Suprapubic skin (tissue), 4 donors: Measurements from ENCODE around the gene CDK11B. TPM values are rescaled to one million over a fixed set of nuclear protein-coding genes. Genes with fewer than 3 reads are reported as not detected.
"Not testable (repeated sequence)": the region's sequence is repeated elsewhere in the genome, so short reads cannot be mapped to it uniquely, and the experiment has no call there.

Experiments used
- DNase-seq, 2 donors: peaks; one replicate each; pipeline ENCODE4 v3.0.0-alpha.2; 2019; ENCODE audit warnings: low spot score in 2 of 2
- H3K27ac ChIP-seq: fragments of 200-600 bp; sonication (generic); one replicate; pipeline ENCODE4 v1.5.1; 2019
- H3K27me3 ChIP-seq: fragments of 200-600 bp; sonication (generic); one replicate; pipeline ENCODE4 v1.5.1; 2019
- H3K36me3 ChIP-seq: fragments of 200-600 bp; sonication (generic); one replicate; pipeline ENCODE4 v1.5.1; 2019
- H3K4me1 ChIP-seq: fragments of 200-600 bp; sonication (generic); one replicate; pipeline ENCODE4 v1.5.1; 2019
- H3K4me3 ChIP-seq: fragments of 200-600 bp; sonication (generic); one replicate; pipeline ENCODE4 v1.5.1; 2019; ENCODE audit warnings: mild to moderate bottlenecking
- H3K9me3 ChIP-seq: fragments of 200-600 bp; sonication (generic); one replicate; pipeline ENCODE4 v1.5.1; 2019
- EP300 ChIP-seq: sonication (generic); formaldehyde crosslinking; IDR thresholded peaks from one replicate; pipeline ENCODE4 v1.6.1; 2017; ENCODE audit warnings: antibody characterized with exemption
- POLR2A ChIP-seq, 2 donors: fragments of 450-650 bp; IDR thresholded peaks; one replicate each; pipeline ENCODE4 v1.6.1; 2017; ENCODE audit warnings: antibody characterized with exemption in 2 of 2, mild to moderate bottlenecking in 2 of 2, moderate library complexity in 2 of 2
- POLR2AphosphoS5 ChIP-seq, 3 donors: sonication (generic); formaldehyde crosslinking; IDR thresholded peaks; one replicate each; pipeline ENCODE4 v1.6.1; 2017; ENCODE audit warnings: antibody characterized with exemption in 3 of 3
- WGBS: methylation state at CpG from one replicate; pipeline ENCODE4 v1.1.5; 2018; 5-methylcytosine and 5-hydroxymethylcytosine counted together
- total RNA-seq, 4 donors: library from RNA; depleted of rRNA; stranded (reverse); fragments of >200 nt; gene quantifications; one replicate each; pipeline ENCODE4 v1.1.0, GENCODE V29; 2016
- TF ChIP-seq, protein P1 (sequence below), 2 donors: fragments of 200-600 bp in 1 of 2; fragments of 450-650 bp in 1 of 2; sonication (generic) in 1 of 2; IDR thresholded peaks; one replicate each; pipeline ENCODE4 v1.5.1; 2016 to 2019; ENCODE audit warnings: antibody characterized with exemption in 2 of 2, mild to moderate bottlenecking in 1 of 2, moderate library complexity in 1 of 2

The CDK11B gene
- total RNA-seq, 4 donors from 2014 or later, result 18.1 to 28.6 (median 23.3) TPM

DNA sequence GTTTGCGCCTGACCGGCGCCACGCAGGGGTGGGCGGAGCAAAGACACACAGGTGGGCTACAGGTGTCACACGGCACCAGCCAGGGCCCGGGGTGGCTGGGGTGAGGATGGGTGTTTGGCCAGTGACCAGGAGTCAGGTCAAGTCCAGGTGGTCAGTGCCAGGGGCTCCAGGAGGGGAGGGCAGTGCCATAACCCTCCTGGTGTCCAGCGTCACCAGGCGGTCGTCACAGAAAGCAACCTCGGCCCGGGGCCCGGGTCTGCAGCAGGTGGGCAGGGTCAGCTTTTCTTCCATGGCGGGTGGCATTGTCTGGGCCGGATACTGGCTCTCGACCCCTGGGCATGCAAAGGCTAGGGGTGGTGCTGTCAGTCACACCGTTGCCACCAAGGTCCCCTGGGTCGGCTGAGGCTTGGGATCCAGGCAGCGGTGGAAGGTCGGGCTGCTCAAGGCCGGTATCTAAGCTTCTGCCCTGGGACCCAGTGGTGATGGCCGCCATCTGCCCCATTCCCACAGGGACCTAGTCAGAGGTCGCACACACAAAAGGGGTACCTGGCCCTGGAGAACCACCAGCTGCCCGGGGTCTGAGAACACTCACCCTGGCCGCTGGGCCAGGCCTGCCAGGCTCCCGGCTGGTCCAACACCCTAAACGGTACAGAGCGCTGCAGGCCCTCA, 60.6 kb downstream of the CDK11B start:
- H3K4me1 ChIP-seq, result peaks cover 26% of the 10 kb centered on the region
- peak in 1 of 2 donors; percentile 63 for DNase-seq
- H3K36me3 ChIP-seq, result no peaks in the 10 kb centered on the region
- TF ChIP-seq, protein P1, sequence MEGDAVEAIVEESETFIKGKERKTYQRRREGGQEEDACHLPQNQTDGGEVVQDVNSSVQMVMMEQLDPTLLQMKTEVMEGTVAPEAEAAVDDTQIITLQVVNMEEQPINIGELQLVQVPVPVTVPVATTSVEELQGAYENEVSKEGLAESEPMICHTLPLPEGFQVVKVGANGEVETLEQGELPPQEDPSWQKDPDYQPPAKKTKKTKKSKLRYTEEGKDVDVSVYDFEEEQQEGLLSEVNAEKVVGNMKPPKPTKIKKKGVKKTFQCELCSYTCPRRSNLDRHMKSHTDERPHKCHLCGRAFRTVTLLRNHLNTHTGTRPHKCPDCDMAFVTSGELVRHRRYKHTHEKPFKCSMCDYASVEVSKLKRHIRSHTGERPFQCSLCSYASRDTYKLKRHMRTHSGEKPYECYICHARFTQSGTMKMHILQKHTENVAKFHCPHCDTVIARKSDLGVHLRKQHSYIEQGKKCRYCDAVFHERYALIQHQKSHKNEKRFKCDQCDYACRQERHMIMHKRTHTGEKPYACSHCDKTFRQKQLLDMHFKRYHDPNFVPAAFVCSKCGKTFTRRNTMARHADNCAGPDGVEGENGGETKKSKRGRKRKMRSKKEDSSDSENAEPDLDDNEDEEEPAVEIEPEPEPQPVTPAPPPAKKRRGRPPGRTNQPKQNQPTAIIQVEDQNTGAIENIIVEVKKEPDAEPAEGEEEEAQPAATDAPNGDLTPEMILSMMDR (IDR thresholded peaks at IDR 0.05), result no peak
- TF ChIP-seq POLR2A (IDR thresholded peaks at IDR 0.05) (no peak), EP300 (no peak), POLR2AphosphoS5 (IDR thresholded peaks at IDR 0.05) (no peak)
- H3K9me3 ChIP-seq, result no peaks in the 10 kb centered on the region
- H3K27me3 ChIP-seq, result peaks cover 62% of the 10 kb centered on the region
- H3K27ac ChIP-seq, result no peak overlapping the region
- WGBS, result 70% methylated on average over 7 of the region's 28 CpGs
- H3K4me3 ChIP-seq, result no peak overlapping the region

DNA sequence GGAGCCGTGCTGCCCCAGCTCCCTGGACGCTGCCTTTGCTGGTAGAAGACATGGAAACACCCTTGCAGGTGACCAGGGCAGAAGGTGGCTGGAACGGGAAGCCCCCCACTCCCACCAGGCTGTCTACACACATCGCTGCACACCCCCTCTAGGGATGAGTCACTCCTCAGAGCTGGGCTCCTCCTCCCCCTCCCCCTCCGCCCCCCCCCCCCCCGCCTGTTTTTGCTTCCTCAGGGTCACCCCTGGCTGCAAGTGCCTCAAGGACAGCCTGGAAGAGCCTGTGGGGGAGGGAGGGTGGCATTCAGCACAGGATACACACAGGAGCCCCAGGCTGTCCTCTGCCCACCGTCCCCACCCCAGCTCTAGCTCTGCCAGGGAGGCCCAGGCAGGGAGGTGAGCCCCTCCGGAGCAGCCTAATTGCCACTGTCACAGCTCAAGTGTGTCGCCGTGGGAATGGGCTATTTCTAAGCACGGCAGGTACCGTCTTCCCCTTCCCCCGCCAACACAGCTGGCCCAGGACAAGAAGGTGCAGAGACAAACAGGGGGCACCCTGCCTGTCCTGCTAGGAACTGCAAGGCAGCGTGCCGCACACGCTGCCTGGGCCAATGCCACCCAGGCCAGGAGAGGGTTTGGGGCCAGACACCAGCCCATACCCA, 61.4 kb downstream of the CDK11B start:
- no peak for TF ChIP-seq POLR2A (IDR thresholded peaks at IDR 0.05)
- TF ChIP-seq, protein P1 (IDR thresholded peaks at IDR 0.05), result peak in 1 of 2 donors; percentile 11
- WGBS, result 15% methylated on average over 3 of the region's 16 CpGs

DNA sequence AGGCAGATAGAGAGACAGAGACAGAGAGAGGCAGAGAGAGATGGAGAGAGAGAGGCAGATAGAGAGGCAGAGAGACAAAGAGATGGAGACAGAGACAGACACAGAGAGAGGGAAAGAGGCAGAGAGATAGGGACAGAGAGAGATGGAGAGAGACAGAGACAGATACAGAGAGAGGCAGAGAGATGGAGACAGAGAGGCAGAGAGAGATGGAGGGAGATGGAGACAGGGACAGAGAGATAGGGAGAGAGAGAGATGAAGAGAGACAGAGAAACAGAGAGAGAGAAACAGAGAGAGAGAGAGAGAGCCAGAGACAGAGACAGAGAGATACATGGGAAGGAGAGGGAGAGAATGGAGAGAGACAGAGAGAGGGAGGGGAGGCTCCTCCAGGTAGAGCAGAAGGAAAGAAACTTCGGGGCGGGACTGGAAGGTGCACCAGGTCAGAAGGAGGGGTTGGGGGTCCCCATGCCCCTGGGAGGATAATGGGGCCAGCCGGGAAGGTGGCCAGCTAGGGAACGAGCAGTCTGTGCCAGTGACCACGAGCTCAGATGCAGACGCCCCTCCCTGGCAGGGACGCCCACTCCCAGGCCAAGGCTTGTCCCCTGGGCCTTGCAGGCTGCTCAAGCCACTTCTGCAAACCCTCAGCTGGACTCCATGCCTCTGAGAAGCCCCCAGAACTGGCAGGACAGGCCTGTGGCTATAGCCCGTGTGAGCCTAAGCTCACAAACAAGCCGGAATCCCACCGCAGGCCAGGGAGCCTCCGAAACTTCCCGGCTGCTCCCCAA, 62.1 kb downstream of the CDK11B start:
- Histone ChIP-seq H3K4me3 (no peak overlapping the region), H3K27ac (no peak overlapping the region), H3K27me3 (peaks cover 54% of the 10 kb centered on the region), H3K9me3 (no peaks in the 10 kb centered on the region), H3K4me1 (peaks cover 26% of the 10 kb centered on the region), H3K36me3 (no peaks in the 10 kb centered on the region)
- TF ChIP-seq POLR2AphosphoS5 (IDR thresholded peaks at IDR 0.05), result no peak
- TF ChIP-seq EP300, result no peak
- TF ChIP-seq, protein P1 (IDR thresholded peaks at IDR 0.05), result no peak
- TF ChIP-seq POLR2A (IDR thresholded peaks at IDR 0.05), result no peak
- WGBS, result 32% methylated on average over 6 of the region's 12 CpGs
- DNase-seq, result no peak

More for the DNA sequence above, 61.4 kb downstream of the CDK11B start:
- Histone ChIP-seq H3K4me3 (no peak overlapping the region), H3K36me3 (no peaks in the 10 kb centered on the region), H3K27me3 (peaks cover 61% of the 10 kb centered on the region), H3K9me3 (no peaks in the 10 kb centered on the region), H3K4me1 (peaks cover 26% of the 10 kb centered on the region), H3K27ac (no peak overlapping the region)
- no peak for DNase-seq

DNA sequence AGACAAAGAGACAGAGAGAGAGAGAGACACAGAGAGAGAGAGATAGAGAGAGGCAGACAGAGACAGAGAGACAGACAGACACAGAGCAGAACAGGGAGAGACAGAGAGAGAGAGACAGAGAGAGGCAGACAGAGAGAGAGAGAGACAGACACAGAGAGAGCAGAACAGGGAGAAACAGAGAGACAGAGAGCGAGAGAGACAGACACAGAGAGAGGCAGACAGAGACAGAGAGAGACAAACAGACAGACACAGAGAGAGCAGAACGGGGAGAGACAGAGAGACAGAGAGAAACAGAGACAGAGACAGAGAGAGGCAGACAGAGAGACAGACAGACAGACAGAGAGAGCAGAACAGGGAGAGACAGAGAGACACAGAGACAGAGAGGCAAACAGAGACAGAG, 63.5 kb downstream of the CDK11B start:
- H3K9me3 ChIP-seq, H3K4me3 ChIP-seq, H3K36me3 ChIP-seq, DNase-seq, H3K27ac ChIP-seq: not testable (repeated sequence)
- WGBS, result 88% methylated on average over 2 of the region's 2 CpGs
- Histone ChIP-seq H3K27me3 (peaks cover 42% of the 10 kb centered on the region), H3K4me1 (peaks cover 20% of the 10 kb centered on the region)

DNA sequence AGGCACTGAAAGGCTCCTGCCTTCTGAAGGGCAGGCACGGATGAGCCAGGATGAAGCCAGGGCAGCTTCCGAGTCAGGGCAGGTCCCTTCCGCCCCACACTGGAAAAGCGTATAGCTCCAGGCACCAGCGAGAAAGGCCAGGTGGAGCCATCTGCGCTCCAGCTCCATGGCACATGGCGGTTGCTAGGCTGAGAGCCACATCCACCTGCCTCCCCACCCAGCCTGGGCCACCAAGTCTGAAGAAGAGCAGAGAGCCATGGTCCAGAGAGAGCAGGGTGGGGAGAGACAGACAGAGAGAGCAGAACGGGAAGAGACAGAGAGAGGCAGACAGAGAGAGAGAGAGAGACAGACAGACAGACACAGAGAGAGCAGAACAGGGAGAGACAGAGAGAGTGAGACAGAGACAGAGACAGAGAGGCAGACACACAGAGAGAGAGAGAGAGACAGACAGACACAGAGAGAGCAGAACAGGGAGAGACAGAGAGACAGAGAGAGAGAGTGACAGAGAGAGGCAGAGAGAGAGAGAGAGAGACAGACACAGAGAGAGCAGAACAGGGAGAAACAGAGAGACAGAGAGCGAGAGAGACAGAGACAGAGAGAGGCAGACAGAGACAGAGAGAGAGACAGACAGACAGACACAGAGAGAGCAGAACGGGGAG, 64.1 kb downstream of the CDK11B start:
- Histone ChIP-seq H3K4me3 (no peak overlapping the region), H3K4me1 (peaks cover 17% of the 10 kb centered on the region), H3K27ac (no peak overlapping the region), H3K9me3 (no peaks in the 10 kb centered on the region), H3K36me3 (no peaks in the 10 kb centered on the region), H3K27me3 (peaks cover 39% of the 10 kb centered on the region)
- no peak for DNase-seq
- no peak for TF ChIP-seq EP300
- no peak for TF ChIP-seq POLR2AphosphoS5 (IDR thresholded peaks at IDR 0.05)
- TF ChIP-seq, protein P1 (IDR thresholded peaks at IDR 0.05), result no peak
- TF ChIP-seq POLR2A (IDR thresholded peaks at IDR 0.05), result no peak
- 48% methylated on average over 10 of the region's 10 CpGs for WGBS
